ENCODE data around the gene OR12D3. TPM values are rescaled to one million over a fixed set of nuclear protein-coding genes. Genes with fewer than 3 reads are reported as not detected.

The OR12D3 gene
- polyA plus RNA-seq, 1 donor (not counting 4 experiments of a cell fraction or from before 2014, with no cell fraction given) = not detected

- Histone ChIP-seq H3K36me3 (ENCODE audit: control insufficient read depth in 2 of 2, extremely low read depth in 1 of 2, insufficient read depth in 2 of 2, low read length in 2 of 2) (no peaks in the 10 kb centered on the region), H3K4me2 (ENCODE audit: control insufficient read depth, extremely low read depth, insufficient read depth, low read depth, low read length) (no peak overlapping the region), H3K4me1 (ENCODE audit: control insufficient read depth, extremely low read depth, insufficient read depth, low read length) (no peaks in the 10 kb centered on the region), H3K9ac (ENCODE audit: control insufficient read depth, extremely low read depth, insufficient read depth, low read length) (no peak overlapping the region), H3K4me3 (ENCODE audit: control insufficient read depth in 2 of 3, extremely low read depth in 1 of 3, insufficient read depth in 2 of 3, low read depth in 1 of 3, low read length in 3 of 3) (no peak overlapping the region), H4K20me1 (ENCODE audit: control insufficient read depth, extremely low read depth, insufficient read depth, low read length) (no peaks in the 10 kb centered on the region), H3K27ac (ENCODE audit: control insufficient read depth, insufficient read depth, low read length) (no peak overlapping the region), H3K27me3 (ENCODE audit: control insufficient read depth, extremely low read depth, insufficient read depth, low read length) (no peaks in the 10 kb centered on the region), H3K9me1 (ENCODE audit: control insufficient read depth, extremely low read depth, insufficient read depth, low read length) (no peaks in the 10 kb centered on the region), H2AFZ (ENCODE audit: control insufficient read depth, low read length) (no peak overlapping the region), H3K9me3 (ENCODE audit: control insufficient read depth, low read depth, low read length) (no peaks in the 10 kb centered on the region), H3K79me2 (ENCODE audit: control insufficient read depth, insufficient read depth, low read length) (no peaks in the 10 kb centered on the region)
- dilution Hi-C loops (cut with MboI; ENCODE audit: extremely low pct_ligation_motif_present, low sequenced_read_pairs) = no loop called here
- no peak for FAIRE-seq
- no peak for DNase-seq (ENCODE audit: low read depth, low spot score)
- TF ChIP-seq, protein P1, sequence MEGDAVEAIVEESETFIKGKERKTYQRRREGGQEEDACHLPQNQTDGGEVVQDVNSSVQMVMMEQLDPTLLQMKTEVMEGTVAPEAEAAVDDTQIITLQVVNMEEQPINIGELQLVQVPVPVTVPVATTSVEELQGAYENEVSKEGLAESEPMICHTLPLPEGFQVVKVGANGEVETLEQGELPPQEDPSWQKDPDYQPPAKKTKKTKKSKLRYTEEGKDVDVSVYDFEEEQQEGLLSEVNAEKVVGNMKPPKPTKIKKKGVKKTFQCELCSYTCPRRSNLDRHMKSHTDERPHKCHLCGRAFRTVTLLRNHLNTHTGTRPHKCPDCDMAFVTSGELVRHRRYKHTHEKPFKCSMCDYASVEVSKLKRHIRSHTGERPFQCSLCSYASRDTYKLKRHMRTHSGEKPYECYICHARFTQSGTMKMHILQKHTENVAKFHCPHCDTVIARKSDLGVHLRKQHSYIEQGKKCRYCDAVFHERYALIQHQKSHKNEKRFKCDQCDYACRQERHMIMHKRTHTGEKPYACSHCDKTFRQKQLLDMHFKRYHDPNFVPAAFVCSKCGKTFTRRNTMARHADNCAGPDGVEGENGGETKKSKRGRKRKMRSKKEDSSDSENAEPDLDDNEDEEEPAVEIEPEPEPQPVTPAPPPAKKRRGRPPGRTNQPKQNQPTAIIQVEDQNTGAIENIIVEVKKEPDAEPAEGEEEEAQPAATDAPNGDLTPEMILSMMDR (optimal IDR thresholded peaks at IDR 0.05 in 1 of 3, IDR thresholded peaks at IDR 0.05 in 1 of 3, conservative IDR thresholded peaks at IDR 0.05 in 1 of 3; ENCODE audit: extremely low read depth in 1 of 3, insufficient read depth in 2 of 3, low read length in 3 of 3) = no peak
- TF ChIP-seq EZH2 (IDR thresholded peaks at IDR 0.05; ENCODE audit: low read length) = no peak
Observed at GRCh38 chr6:29403801-29404200, 28.7 kb upstream of the OR12D3 start.

- Histone ChIP-seq H3K9ac (ENCODE audit: control insufficient read depth, extremely low read depth, insufficient read depth, low read length) (no peak overlapping the region), H3K4me3 (ENCODE audit: control insufficient read depth in 2 of 3, extremely low read depth in 1 of 3, insufficient read depth in 2 of 3, low read depth in 1 of 3, low read length in 3 of 3) (no peak overlapping the region), H3K36me3 (ENCODE audit: control insufficient read depth in 2 of 2, extremely low read depth in 1 of 2, insufficient read depth in 2 of 2, low read length in 2 of 2) (no peaks in the 10 kb centered on the region), H4K20me1 (ENCODE audit: control insufficient read depth, extremely low read depth, insufficient read depth, low read length) (no peaks in the 10 kb centered on the region), H2AFZ (ENCODE audit: control insufficient read depth, low read length) (no peak overlapping the region), H3K4me2 (ENCODE audit: control insufficient read depth, extremely low read depth, insufficient read depth, low read depth, low read length) (no peak overlapping the region), H3K9me1 (ENCODE audit: control insufficient read depth, extremely low read depth, insufficient read depth, low read length) (no peaks in the 10 kb centered on the region), H3K9me3 (ENCODE audit: control insufficient read depth, low read depth, low read length) (no peaks in the 10 kb centered on the region), H3K79me2 (ENCODE audit: control insufficient read depth, insufficient read depth, low read length) (no peaks in the 10 kb centered on the region), H3K27ac (ENCODE audit: control insufficient read depth, insufficient read depth, low read length) (no peak overlapping the region), H3K4me1 (ENCODE audit: control insufficient read depth, extremely low read depth, insufficient read depth, low read length) (no peaks in the 10 kb centered on the region), H3K27me3 (ENCODE audit: control insufficient read depth, extremely low read depth, insufficient read depth, low read length) (no peaks in the 10 kb centered on the region)
- DNase-seq (ENCODE audit: low read depth, low spot score) (no peak), FAIRE-seq (no peak)
- dilution Hi-C loops (cut with MboI; ENCODE audit: extremely low pct_ligation_motif_present, low sequenced_read_pairs) = no loop called here
- TF ChIP-seq, protein P1 (optimal IDR thresholded peaks at IDR 0.05 in 1 of 3, IDR thresholded peaks at IDR 0.05 in 1 of 3, conservative IDR thresholded peaks at IDR 0.05 in 1 of 3; ENCODE audit: extremely low read depth in 1 of 3, insufficient read depth in 2 of 3, low read length in 3 of 3) = no peak
- no peak for TF ChIP-seq EZH2 (IDR thresholded peaks at IDR 0.05; ENCODE audit: low read length)
Observed at GRCh38 chr6:29399525-29399924, 24.4 kb upstream of the OR12D3 start.
